ENCODE data around the gene AGA. TPM values are rescaled to one million over a fixed set of nuclear protein-coding genes. Genes with fewer than 3 reads are reported as not detected.
A peak's percentile ranks its signal among the peaks of the same experiment; 100 is the strongest.

AGA gene
- total and polyA plus RNA-seq, 2 of the 8 experiments (the other 6 are each of a cell fraction or from before 2014, with no cell fraction given) = 8.5 to 11.6 TPM

DNA sequence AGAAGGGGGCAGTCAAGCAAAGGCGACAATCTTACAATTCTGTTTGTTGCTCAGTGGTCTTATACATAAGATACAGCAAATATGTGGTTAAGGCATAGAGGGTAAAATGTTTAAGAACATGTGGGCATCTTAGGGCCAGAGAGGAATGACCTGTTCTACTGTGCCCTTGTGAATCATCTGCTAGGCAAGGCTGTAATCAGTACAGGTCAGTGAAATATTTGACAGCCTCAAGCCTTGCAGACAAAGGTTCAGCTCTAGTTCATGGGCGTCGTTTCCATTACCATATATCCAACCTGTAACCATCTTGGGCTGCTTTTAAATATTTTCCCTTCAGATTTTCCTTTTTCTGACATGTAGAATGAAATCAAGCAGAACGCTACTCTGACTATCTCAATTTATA lies 37.3 kb downstream of the AGA start:
- WGBS, 2 experiments (ENCODE audit: extremely low coverage in 1 of 2, insufficient coverage in 1 of 2, insufficient read length in 1 of 2, insufficient replicate concordance in 2 of 2, low coverage in 1 of 2, low lambda C conversion rate in 2 of 2, missing lambda C conversion rate in 1 of 2) = 90% methylated on average over 4 of the region's 4 CpGs; no CpG with 5 or more reads in 1 of the 2 experiments

More for the DNA sequence above, 37.3 kb downstream of the AGA start:
- Histone ChIP-seq H3K9me3 (ENCODE audit: insufficient read depth in 2 of 2, low read depth in 1 of 2, low read length in 1 of 2) (no peaks in the 10 kb centered on the region; a peak in 1 of 4 replicates), H2AFZ (ENCODE audit: low read length) (no peak overlapping the region), H3K27ac (ENCODE audit: low read depth, low read length) (no peak overlapping the region), H2BK5ac (ENCODE audit: low read depth, low read length) (no peak overlapping the region), H3K4ac (replicated peaks; ENCODE audit: insufficient read length, low read depth, low read length) (no peak overlapping the region), H3K14ac (ENCODE audit: insufficient read length) (no peak overlapping the region), H2AK5ac (ENCODE audit: low read depth, low read length) (peak overlapping the region; percentile 59; the same call in 1 of the 2 replicates), H3K9ac (replicated peaks in 1 of 4; ENCODE audit: extremely low read depth in 1 of 4, low read depth in 3 of 4, low read length in 3 of 4) (no peak overlapping the region), H4K20me1 (replicated peaks in 1 of 2; ENCODE audit: control insufficient read depth in 1 of 2, insufficient read depth in 2 of 2, low read length in 2 of 2) (no peaks in the 10 kb centered on the region), H3K23ac (ENCODE audit: insufficient read length) (no peak overlapping the region), H2BK15ac (ENCODE audit: low read length) (no peak overlapping the region), H2BK12ac (ENCODE audit: low read depth, low read length) (no peak overlapping the region), H3K18ac (ENCODE audit: extremely low read depth, low read length) (no peak overlapping the region), H3K4me3 (ENCODE audit: extremely low read depth in 1 of 4, insufficient read depth in 2 of 4, low read depth in 3 of 4, low read length in 4 of 4) (no peak overlapping the region), H2BK20ac (ENCODE audit: low read length) (no peak overlapping the region), H3K79me1 (ENCODE audit: low read depth, low read length) (no peaks in the 10 kb centered on the region), H2BK120ac (replicated peaks; ENCODE audit: low read depth, low read length) (no peak overlapping the region), H3K79me2 (ENCODE audit: control insufficient read depth in 1 of 2, insufficient read depth in 2 of 2, low read length in 2 of 2) (no peaks in the 10 kb centered on the region), H3K56ac (replicated peaks; ENCODE audit: insufficient read length, low read depth, low read length) (no peak overlapping the region), H4K5ac (ENCODE audit: insufficient read length, low read depth, low read length) (no peak overlapping the region), H3K4me2 (ENCODE audit: insufficient read depth in 1 of 2, low read depth in 2 of 2, low read length in 2 of 2) (no peak overlapping the region), H3K27me3 (replicated peaks in 1 of 4; ENCODE audit: control insufficient read depth in 3 of 4, extremely low read depth in 1 of 4, insufficient read depth in 3 of 4, low read length in 3 of 4) (no peaks in the 10 kb centered on the region), H4K91ac (replicated peaks; ENCODE audit: insufficient read length, low read length) (no peak overlapping the region), H3K23me2 (ENCODE audit: low read depth, low read length) (no peaks in the 10 kb centered on the region), H4K8ac (ENCODE audit: extremely low read depth, insufficient read depth, low read length) (no peak overlapping the region), H3K4me1 (replicated peaks in 1 of 4; ENCODE audit: control insufficient read depth in 3 of 4, insufficient read depth in 4 of 4, low read length in 3 of 4) (0 out of 7 replicates have a peak, but pooled peaks cover 0 to 5% (median 0%) of the 10 kb centered on the region in 4 experiments), H3K36me3 (ENCODE audit: control insufficient read depth in 2 of 4, insufficient read depth in 4 of 4, low read length in 3 of 4) (no peaks in the 10 kb centered on the region)
- DNase-seq (ENCODE audit: low read depth in 1 of 2, low spot score in 2 of 2) (no peak), FAIRE-seq (no peak)
- CTCF ChIA-PET (ENCODE audit: partially characterized antibody) = no interaction called here
- POLR2A ChIA-PET (ENCODE audit: partially characterized antibody) = no interaction called here
- no peak for TF ChIP-seq GTF2F1 (IDR thresholded peaks at IDR 0.05; ENCODE audit: borderline replicate concordance, low read depth, low read length)
- no peak for TF ChIP-seq TEAD4 (IDR thresholded peaks at IDR 0.05; ENCODE audit: low read depth, low read length)
- no peak for TF ChIP-seq HDAC6 (IDR thresholded peaks at IDR 0.05; ENCODE audit: low read depth, low read length)
- no peak for TF ChIP-seq CHD1 (IDR thresholded peaks at IDR 0.05; ENCODE audit: low read depth, low read length)
- no peak for TF ChIP-seq CTCF (IDR thresholded peaks at IDR 0.05; ENCODE audit: control extremely low read depth in 1 of 3, insufficient read depth in 1 of 3, low read depth in 1 of 3, low read length in 3 of 3)
- no peak for TF ChIP-seq SIRT6 (IDR thresholded peaks at IDR 0.05; ENCODE audit: low read length)
- no peak for TF ChIP-seq SIX5 (IDR thresholded peaks at IDR 0.05; ENCODE audit: low read depth, low read length)
- no peak for TF ChIP-seq ATF3 (IDR thresholded peaks at IDR 0.05; ENCODE audit: insufficient read depth, low read depth, low read length)
- TF ChIP-seq EGR1 (IDR thresholded peaks at IDR 0.05; ENCODE audit: borderline replicate concordance, low read depth, low read length) = no peak
